Mesothelial cell of epicardium (in vitro differentiated cells): ENCODE data around the gene BCAR1. TPM values are rescaled to one million over a fixed set of nuclear protein-coding genes. Genes with fewer than 3 reads are reported as not detected.

Experiments
- DNase-seq, 2 experiments: peaks; one replicate each; pipeline ENCODE4 v3.0.0; 2021; ENCODE audit warnings: low spot score in 2 of 2; ENCODE audit not compliant: unreplicated experiment in 2 of 2
- H3K27ac Mint-ChIP-seq: 2 replicates; pipeline ENCODE4 v1.8.0; 2021; ENCODE audit warnings: mixed read lengths
- H3K27me3 Mint-ChIP-seq: 2 replicates; pipeline ENCODE4 v1.8.0; 2021; ENCODE audit warnings: low read depth, mixed read lengths
- H3K36me3 Mint-ChIP-seq: 2 replicates; pipeline ENCODE4 v1.8.0; 2021; ENCODE audit warnings: mixed read lengths
- H3K4me1 Mint-ChIP-seq: 2 replicates; pipeline ENCODE4 v1.8.0; 2021; ENCODE audit warnings: mixed read lengths
- H3K4me3 Mint-ChIP-seq: 2 replicates; pipeline ENCODE4 v1.8.0; 2021; ENCODE audit warnings: mild to moderate bottlenecking, moderate library complexity, mixed read lengths
- H3K9me3 Mint-ChIP-seq: 2 replicates; pipeline ENCODE4 v1.8.0; 2021; ENCODE audit warnings: mixed read lengths
- CTCF ChIP-seq: fragments of 200-600 bp; sonication (generic); IDR thresholded peaks from one replicate; pipeline ENCODE4 v1.5.0; 2021; ENCODE audit warnings: antibody characterized with exemption; ENCODE audit not compliant: unreplicated experiment
- total RNA-seq: library from RNA; stranded (reverse); gene quantifications from 3 replicates; pipeline ENCODE4 v1.2.1, GENCODE V29; 2021

The BCAR1 gene
- total RNA-seq, result 87.3 to 95.9 TPM (median 95.1 TPM) in 3 replicates

- peak within 1 kb of the TSS; percentile 80 for H3K4me3 Mint-ChIP-seq
- H3K27ac Mint-ChIP-seq, result peak within 1 kb of the TSS; percentile 93
- H3K9me3 Mint-ChIP-seq, result no peaks in the 10 kb centered on the region
- peaks cover 73% of the 10 kb centered on the region for H3K4me1 Mint-ChIP-seq
- no peak for TF ChIP-seq CTCF
- H3K27me3 Mint-ChIP-seq, result no peaks in the 10 kb centered on the region
- peak; percentile 85 to 87 for DNase-seq
- no peaks in the 10 kb centered on the region for H3K36me3 Mint-ChIP-seq
Measured at GRCh38 chr16:75251280-75252048, at the start of gene BCAR1. TSS of gene BCAR1 (minus strand) at chr16:75251624. CDS start at chr16:75251482, 142 bp downstream.

- TF ChIP-seq CTCF, result no peak
- H3K4me1 Mint-ChIP-seq, result peaks cover 9% of the 10 kb centered on the region
- no peak for DNase-seq
- H3K9me3 Mint-ChIP-seq, result no peaks in the 10 kb centered on the region
- H3K4me3 Mint-ChIP-seq, result no peak overlapping the region
- no peaks in the 10 kb centered on the region for H3K27me3 Mint-ChIP-seq
- H3K27ac Mint-ChIP-seq, result no peak overlapping the region
- H3K36me3 Mint-ChIP-seq, result peaks cover 28% of the 10 kb centered on the region
Measured at GRCh38 chr16:75298267-75298666, 46.8 kb upstream of the BCAR1 start.

- peaks cover 32% of the 10 kb centered on the region for H3K36me3 Mint-ChIP-seq
- H3K9me3 Mint-ChIP-seq, result no peaks in the 10 kb centered on the region
- DNase-seq, result no peak
- TF ChIP-seq CTCF, result no peak
- peaks cover 9% of the 10 kb centered on the region for H3K4me1 Mint-ChIP-seq
- H3K4me3 Mint-ChIP-seq, result no peak overlapping the region
- no peak overlapping the region for H3K27ac Mint-ChIP-seq
- H3K27me3 Mint-ChIP-seq, result no peaks in the 10 kb centered on the region
Measured at GRCh38 chr16:75296606-75297005, 45.2 kb upstream of the BCAR1 start.

- Mint-ChIP-seq H3K36me3 (peaks cover 27% of the 10 kb centered on the region), H3K27me3 (no peaks in the 10 kb centered on the region), H3K27ac (peak overlapping the region; percentile 80), H3K4me1 (peaks cover 9% of the 10 kb centered on the region), H3K9me3 (no peaks in the 10 kb centered on the region), H3K4me3 (no peak overlapping the region)
- TF ChIP-seq CTCF, result no peak
- DNase-seq, result no peak
Measured at GRCh38 chr16:75294773-75295459, 43.5 kb upstream of the BCAR1 start.

GRCh38 chr16:75293772-75294171, 42.3 kb upstream of the BCAR1 start:
- Mint-ChIP-seq H3K27me3 (no peaks in the 10 kb centered on the region), H3K4me3 (no peak overlapping the region), H3K4me1 (peaks cover 9% of the 10 kb centered on the region), H3K27ac (peak overlapping the region; percentile 45), H3K36me3 (peaks cover 23% of the 10 kb centered on the region), H3K9me3 (no peaks in the 10 kb centered on the region)
- no peak for TF ChIP-seq CTCF
- no peak for DNase-seq
